Fibroblast of lung (primary cell): ENCODE results near the gene ANO2.

Source experiments
- CTCF ChIP-seq, 2 donors: IDR thresholded peaks in 1 of 2; conservative IDR thresholded peaks in 1 of 2; 1 replicate in 1 of 2; 2 replicates in 1 of 2; pipeline ENCODE4 v1.5.1; 2011 to 2012; ENCODE audit warnings: low read length in 2 of 2, control low read depth in 1 of 2, inconsistent platforms in 1 of 2, low read depth in 1 of 2, mild to moderate bottlenecking in 1 of 2
- EZH2 ChIP-seq: IDR thresholded peaks from 2 replicates; pipeline ENCODE4 v1.5.1; 2012; ENCODE audit warnings: low read length, control low read depth, mild to moderate bottlenecking; ENCODE audit errors: missing control alignments

DNA sequence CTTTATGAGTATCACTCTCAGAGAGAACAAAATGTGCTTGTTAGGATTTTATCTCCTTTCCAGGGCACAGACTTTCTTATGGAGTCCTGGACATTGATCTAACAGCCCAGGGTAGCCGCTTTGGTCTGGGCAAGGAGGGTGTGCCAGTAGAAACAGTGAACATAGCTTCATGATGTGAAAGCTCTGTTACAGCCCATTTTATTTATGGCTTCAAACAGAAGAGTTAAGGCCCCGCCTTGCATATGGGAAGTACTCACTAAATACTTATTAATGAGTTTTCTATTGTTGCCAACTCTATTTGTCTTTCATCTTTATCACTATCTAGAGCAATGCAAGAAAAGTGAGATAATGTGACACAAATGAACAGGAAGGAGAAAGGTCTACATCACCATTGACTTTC, 312.6 kb downstream of the ANO2 start:
- TF ChIP-seq CTCF (conservative IDR thresholded peaks at IDR 0.05 in 1 of 2, IDR thresholded peaks at IDR 0.05 in 1 of 2; ENCODE audit: low read depth in 1 of 2, low read length in 2 of 2) (no peak), EZH2 (no peak)
